HTERT RPE-1 (cell line): ENCODE results near the gene GREB1.

Experiments used
- in situ Hi-C: fragments of 300-500 bp; cut with MboI; formaldehyde crosslinking; loops from 4 replicates; pipeline ENCODE4 v1.14.3; 2020; ENCODE audit warnings: low sequenced_read_pairs

The GREB1 gene

DNA sequence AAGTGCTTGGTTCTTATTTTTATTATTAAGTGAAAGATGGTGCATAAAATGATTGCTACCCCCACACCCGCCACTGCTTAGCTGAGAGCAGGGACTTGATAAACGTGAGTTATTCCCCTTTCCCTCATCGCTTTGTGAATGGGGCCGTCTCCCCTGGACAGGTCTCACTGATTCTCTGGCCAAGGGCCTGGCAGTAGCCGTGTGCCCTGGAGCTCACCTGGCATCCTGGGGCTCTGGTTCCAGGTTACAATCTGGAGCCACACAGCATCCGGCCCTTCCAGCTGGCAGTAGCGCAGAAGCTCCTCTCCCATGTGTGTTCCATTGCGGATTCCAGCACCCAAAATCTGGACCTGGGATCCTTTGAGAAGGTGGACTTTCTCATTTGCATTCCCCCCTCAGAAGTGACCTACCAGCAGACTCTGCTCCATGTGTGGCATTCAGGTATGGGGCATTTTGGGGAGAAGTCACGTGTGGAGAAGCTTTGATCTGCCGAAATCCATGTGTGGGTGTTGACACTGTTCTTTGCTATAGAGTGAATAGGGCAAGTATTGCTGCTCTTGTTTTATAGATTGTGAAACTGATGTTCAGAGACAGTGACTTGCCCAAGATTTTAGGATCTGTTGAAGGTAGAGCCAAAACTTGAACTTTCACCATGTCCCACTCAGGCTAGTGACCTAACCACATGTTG, 63.8 kb downstream of the GREB1 start:
- in situ Hi-C loops, result no loop called here

DNA sequence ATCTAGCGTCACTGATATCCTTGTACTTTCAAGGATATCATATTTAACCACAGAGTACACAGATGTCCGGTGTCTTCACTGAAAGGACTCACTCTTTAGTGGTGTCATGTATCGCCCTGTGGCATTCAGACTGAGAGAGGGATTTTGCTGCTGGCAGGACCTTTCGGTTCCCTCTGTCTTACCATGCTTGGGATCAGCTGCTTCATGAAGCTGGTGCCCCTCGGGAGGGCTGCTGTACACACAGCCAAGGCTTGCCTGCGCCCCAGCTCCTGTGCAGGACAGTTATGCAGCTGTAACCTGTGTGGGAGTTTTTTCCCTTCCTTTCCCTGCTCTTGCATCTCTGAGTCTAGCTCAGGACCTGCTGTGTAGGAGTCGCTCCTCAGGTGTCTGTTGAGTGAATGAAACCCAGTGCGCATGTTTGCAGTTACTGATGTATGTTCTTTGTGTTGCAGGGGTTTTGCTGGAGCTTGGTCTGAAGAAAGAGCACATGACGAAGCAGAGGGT, 64.4 kb downstream of the GREB1 start:
- in situ Hi-C loops, result no loop called here

DNA sequence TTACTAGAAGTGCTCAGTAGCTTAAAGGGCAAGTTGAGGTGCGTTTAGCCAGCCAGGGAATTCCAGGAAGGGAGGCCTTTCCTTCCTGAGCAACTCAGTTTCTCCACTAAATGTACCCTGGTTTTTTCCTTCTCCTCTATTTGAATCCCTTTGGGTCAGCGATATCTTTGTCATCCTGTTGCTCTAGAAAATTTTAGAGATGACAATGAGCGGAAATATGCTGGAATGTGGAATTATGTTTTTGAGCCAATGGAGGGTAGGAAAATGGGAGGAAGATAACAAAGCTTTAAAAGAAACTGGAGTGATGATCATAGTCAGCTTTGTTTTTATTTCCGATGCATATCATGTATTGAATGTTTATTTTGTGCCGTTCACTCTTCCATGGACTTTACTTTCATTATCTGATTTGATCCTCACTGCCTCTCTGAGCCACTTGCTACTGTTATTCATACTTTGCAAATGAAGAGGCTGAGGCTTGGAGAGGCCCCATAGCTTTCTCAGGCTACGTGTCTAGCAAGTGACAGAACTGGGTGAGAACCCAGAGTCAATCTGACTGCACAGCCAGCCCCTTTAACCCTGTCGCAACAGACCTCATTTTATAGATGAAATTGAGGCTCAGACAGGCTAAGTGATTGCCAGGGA, 68.8 kb downstream of the GREB1 start:
- in situ Hi-C loops, result no loop called here

DNA sequence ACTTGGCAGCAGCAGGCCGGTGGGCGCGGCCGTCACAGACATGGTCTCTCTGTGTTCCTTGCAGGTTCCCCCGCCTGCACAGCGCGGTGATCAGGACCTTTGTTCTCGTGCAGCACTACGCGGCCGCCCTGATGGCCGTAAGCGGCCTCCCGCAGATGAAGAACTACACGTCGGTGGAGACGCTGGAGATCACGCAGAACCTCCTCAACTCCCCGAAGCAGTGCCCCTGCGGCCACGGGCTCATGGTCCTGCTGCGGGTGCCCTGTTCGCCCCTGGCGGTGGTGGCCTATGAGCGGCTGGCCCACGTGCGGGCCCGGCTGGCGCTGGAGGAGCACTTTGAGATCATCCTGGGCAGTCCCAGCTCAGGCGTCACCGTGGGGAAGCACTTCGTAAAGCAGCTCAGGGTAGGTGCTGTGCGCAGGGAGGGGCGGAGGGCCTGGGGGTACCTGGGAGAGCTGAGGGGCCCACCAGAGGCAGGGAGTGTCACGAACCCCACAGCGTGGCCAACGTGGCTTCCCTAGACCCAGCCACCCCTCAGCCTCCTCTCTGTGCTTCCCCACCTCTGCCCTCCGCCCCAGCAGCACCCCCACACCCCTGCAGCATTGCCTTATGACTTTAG, 76.9 kb downstream of the GREB1 start:
- in situ Hi-C loops, result no loop called here

DNA sequence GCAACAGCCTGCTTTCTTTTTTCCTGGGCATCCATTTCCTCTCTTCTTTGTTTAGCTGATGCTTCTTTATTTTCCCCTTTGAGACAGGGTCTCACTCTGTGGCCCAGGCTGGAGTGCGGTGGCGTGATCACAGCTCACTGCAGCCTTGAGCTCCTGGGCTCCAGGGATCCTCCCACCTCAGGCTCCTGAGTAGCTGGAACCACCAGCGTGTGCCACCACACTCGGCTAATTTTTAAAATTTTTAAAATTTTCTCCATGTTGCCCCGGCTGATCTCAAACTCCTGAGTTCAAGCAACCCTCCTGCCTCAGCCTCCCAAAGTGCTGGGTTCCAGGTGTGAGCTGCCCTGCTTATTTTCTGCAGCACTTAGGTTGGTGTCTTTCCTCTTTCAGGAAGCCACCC, 77.4 kb downstream of the GREB1 start:
- in situ Hi-C loops, result no loop called here

DNA sequence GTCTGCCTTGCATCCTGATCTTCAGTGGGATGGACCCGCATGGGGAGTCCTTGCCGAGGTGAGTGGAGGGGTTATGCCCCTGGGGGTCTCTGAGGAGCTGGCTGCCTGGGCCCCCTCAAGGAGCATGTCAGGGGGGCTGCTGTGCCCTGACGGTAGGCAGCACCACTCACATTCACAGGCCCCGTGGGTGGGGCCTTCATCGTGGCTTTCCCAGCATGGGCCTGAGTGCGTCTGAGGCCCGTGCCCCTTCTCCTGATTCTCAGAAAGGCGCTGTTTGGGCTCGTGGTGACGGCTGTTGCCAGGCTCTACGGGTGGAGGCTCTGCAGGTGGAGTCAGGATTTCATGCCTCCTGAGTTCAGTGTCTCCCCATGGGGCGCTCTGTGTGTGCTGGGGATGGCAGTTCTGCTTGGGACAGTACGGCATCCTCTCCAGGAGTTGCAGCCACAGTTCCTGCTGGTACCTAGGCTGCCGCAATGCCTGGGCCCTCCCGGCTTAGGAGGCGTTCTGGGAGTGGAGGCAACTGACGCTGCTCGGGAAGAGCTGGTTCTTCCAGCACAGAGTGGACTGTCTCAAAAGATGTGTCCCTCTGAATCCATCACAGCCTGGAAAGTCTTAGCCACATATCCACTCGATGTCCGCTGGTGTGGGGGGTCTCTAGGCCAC, 78.8 kb downstream of the GREB1 start:
- in situ Hi-C loops, result no loop called here

DNA sequence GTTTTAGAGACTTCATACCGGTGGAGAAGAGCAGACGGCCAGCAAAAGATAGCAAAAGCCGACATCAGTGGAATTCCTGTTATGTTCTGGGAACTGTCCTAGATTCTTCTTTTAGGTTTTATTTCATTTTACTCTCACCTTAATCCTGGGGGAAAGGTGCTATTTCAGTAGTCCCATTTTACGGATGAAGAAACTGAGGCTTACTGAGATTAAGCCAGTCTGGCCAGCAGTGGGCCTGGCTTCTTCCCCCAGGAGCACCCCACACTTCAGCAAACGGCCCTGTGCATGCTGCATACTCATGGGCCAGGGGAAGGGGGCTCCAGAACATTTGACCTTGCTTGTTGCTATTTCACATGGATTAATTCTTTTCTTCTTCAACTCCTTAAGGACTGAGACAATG, 79.5 kb downstream of the GREB1 start:
- in situ Hi-C loops, result no loop called here

DNA sequence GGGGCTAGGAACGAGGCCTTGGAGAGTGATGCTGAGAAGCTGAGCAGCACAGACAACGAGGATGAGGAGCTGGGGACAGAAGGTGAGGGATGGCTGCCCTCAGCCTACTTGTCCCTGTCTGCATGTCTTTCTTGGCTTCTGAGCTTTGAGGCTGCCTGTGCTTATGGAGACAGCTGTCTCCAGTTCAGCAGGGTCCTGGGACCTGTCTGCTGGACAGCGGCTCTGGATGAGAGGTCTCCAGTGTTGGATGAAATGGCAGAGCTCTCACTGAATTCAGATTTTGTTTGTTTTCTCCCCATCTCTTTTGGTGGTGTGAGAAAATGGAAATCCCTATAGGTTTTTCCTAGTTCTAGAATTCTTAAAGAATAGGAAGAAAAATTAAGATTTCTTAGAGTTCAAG, 81.4 kb downstream of the GREB1 start:
- in situ Hi-C loops, result no loop called here

DNA sequence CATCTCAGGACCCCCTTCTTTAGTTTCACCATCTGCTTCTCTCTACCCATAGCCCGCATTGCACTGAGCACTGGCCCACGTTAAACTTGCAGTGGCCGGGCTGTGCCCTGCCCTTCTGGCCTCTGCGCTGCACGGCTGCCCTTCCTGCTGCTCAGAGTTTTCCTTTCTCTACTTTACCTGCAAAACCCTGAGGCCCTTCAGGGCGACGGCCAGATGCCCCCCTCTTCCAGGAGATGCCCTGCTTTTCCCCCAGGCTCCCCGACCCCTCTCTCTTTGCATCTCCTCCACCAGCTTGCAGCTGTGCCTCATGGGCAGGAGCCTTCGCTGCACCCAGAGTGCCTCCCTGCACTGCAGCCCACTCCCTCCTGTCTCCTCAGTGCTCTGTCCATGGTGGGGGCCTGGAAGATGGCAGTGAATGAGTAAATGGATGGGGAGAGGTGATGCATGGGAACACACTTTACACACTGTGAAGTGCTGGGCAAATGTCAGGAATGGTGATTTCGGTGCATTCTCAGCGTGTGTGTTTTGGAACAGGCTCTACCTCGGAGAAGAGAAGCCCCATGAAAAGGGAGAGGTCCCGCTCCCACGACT, 82.3 kb downstream of the GREB1 start:
- in situ Hi-C loops, result no loop called here

DNA sequence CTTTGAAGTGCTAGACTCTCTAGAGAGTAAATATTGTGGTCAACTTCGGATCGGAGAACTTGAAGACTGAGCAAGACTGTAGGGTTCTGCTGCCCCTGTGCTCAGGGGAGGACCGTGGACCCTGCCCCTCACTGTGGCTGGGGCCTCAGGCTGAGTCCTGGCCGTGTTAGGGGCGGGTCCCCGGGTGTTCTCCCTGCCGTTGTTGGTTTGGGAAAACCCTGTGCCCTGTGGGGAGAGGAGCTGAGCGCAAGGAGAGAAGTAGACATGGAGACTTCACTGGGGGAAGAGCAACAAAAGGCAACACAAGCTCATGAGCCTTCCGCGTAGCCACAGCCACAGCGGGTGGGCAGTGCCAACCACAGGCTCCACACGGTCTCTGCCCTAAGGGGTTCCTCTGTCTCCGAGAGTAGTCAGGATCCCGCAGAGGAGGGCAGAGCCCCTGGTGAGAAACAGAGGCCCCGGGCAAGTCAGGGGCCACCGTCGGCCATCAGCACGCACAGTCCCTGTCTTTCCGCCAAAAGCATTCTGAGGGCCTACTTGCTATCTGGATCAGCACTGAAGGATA, 83.1 kb downstream of the GREB1 start:
- in situ Hi-C loops, result no loop called here

DNA sequence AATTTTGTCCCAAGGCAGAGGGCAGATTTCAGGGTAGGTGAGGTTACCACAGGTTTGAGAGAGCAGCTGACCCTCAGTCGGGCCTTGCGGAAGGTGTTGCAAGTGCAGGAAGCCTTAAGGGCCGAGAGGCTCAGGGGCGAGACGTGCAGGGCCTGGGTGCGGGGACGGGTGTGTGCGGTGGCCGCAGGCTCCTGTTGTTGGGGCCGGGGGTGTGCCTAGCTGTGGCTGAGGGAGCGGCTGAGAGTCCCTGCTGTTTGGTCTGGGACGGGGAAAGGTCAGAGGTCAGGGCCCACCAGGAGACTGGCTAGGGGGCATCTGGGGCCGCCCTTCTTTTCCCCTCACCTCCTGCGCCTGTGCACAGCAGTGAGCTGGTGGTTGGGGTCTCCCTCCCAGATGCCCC, 83.7 kb downstream of the GREB1 start:
- in situ Hi-C loops, result no loop called here

DNA sequence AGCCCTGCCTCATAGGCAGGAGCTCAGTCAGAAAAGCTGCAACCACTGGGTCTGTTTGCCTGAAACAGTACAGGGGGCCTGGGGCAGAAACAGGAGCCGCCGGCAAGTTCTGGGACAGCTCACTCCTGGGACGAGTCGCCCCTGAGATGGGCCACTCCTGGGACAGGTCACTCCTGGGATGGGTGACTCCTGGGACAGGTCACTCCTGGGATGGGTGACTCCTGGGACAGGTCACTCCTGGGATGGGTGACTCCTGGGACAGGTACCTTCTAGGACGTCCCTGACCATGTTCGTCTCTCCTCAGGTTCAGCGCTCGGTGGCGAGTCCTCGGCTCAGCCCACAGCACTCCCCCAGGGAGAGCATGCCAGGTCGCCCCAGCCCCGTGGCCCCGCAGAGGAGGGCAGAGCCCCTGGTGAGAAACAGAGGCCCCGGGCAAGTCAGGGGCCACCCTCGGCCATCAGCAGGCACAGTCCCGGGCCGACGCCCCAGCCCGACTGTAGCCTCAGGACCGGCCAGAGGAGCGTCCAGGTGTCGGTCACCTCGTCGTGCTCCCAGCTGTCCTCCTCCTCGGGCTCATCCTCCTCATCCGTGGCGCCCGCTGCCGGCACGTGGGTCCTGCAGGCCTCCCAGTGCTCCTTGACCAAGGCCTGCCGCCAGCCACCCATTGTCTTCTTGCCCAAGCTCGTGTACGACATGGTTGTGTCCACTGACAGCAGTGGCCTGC, 84.3 kb downstream of the GREB1 start:
- in situ Hi-C loops, result no loop called here

DNA sequence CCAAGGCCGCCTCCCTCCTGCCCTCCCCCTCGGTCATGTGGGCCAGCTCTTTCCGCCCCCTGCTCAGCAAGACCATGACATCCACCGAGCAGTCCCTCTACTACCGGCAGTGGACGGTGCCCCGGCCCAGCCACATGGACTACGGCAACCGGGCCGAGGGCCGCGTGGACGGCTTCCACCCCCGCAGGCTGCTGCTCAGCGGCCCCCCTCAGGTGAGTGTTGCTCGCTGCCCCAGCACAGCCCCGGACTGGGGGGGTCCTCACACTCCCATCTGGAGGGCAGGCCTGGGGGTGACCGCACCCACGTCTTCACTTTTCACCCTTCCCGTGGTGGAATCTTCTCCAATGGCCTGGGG, 84.8 kb downstream of the GREB1 start:
- in situ Hi-C loops, result no loop called here

DNA sequence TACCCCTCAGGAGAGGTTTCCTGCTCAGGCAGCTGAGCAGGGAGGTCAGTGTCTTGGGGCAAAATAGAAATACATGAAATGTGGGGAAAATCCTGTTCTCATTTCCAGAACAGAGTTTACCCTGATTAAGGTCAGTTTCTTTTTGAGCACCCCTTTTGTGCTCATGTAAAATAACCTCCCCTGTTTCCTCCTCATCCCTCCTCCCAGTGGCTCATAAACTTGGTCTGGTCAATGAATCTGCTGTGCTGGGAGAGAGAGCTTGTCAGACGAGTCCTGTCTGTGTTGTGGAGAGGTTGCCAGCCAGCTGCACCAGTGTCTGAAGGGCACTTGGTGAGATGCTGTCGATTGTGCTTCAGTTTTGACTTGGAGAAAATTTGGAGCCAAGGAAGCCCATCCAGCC, 87.6 kb downstream of the GREB1 start:
- in situ Hi-C loops, result no loop called here

DNA sequence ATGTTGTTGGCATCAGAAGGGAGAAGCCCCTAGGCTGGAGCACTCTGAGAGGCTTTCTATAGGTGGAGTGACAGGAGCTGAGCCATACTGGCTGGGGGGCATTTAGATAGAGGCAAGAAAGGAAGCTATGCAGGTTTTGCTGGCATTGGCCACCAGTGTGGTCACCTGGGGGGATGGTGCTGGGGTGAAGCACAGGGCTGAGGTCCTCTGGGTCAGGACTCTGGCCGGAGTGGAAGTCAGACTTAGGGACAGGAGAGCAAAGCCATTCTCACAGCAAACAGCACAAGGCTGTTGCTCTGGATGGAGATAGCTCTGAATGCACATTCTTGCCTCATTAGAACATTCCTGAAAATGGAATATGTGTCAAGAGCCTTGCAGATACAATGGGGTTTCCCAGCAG, 88.8 kb downstream of the GREB1 start:
- in situ Hi-C loops, result no loop called here

DNA sequence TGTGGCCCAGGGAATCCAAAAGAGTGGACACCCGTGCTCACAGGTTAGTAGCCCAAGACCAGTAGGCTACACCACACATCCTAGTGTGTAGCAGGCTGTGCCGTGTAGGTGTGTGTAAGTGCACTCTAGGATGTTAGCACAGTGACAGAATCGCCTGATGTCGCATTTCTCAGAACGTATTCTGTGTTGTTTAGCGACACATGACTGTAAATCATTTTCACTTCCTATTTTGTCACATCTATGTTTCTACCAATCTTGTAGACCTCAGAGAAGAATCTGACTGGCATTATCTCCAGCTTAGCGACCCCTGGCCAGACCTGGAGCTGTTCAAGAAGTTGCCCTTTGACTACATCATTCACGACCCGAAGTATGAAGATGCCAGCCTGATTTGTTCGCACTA, 91.0 kb downstream of the GREB1 start:
- in situ Hi-C loops, result no loop called here

DNA sequence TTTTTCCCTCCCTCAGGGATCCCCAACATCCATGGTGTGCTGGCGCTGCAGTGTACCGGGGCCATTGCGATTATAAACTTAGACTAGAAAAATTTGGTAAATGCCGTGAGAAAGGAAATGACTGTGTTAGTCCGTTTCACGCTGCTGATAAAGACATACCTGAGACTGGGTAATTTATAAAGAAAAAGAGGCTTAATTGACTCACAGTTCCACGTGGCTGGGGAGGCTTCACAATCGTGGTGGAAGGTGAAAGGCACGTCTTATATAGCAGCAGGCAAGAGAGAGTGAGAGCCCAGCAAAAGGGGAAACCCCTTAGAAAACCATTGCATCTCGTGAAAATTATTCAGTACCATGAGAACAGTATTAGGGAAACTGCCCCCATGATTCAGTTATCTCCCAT, 91.8 kb downstream of the GREB1 start:
- in situ Hi-C loops, result no loop called here

DNA sequence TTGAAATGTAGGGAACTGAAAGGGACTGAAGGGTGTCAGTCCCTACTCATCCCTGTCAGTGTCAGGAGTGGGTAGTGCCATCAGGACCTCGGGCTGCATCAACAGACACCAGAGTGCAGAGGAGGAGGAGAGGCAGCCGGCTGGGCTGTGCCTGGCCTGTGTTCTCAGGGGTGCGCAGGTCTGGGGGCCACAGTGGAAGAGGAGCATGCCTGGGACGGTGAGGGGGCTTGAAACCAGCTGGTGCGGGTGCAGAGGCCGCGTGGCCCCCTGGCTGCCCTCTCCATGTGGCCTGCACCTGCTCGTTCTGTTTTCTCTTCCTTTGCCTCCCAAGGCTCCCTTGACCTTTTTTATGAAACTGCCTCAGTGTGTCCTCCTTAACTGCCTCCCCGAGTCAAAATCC, 94.8 kb downstream of the GREB1 start:
- in situ Hi-C loops, result no loop called here

DNA sequence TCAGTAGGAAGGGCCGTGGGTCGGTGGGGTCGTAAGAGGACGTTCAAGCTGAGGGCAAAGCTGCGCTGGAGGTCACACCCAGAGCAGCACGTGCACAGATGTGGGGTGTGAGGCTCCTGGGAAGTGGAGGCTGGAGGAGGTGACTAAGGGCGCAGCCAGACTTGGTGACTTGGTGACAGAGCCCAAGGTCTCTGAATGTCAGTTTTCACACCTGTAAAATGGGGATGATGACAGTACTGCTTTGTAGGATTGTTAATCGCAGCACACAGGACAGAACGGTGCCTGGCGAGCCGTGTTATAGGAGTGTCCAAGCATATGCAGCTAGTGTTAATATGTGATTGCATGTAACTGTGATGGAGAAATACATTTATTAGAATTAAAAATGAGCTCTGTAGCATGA, 95.4 kb downstream of the GREB1 start:
- in situ Hi-C loops, result no loop called here

DNA sequence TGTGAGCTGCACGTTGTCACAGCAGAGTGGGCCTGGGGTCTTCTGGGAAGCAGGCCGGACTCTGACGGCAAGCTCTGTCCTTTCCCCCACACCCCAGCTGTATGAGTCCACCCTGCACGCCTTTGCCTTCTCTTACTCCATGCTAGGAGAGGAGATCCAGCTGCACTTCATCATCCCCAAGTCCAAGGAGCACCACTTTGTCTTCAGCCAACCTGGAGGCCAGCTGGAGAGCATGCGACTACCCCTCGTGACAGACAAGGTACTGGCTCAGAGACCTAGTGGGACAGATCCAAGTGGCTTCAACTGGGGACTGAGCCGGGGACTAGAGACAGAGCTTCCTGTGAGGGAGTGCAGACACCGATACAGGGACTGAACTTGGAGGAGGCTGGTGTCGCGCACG, 96.0 kb downstream of the GREB1 start:
- in situ Hi-C loops, result no loop called here

DNA sequence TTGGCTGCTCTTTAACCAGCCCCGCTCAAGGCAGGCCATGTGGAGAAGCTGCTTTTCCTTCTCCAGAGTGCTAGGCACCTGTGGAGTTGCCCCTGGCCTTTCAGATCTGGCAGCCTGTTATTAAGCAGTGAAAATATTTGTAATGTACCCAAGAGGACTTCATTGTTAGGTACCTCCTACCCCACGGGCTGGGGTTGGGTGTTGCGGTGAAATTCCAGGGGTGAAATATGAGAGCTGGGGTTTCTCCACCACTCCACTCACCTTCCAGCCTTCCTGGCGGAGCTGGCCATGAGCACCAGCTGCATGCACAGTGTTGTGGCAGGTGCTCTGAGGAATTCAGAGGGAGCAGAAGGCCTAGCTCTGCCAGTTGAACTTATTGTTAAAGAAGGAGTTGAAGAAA, 97.0 kb downstream of the GREB1 start:
- in situ Hi-C loops, result no loop called here
